Choroid plexus epithelial cell (primary cell): ENCODE measurements around the gene EPB41L2.

ENCODE experiments used
- DNase-seq: peaks from one replicate; pipeline ENCODE4 v3.0.0-alpha.2; 2010; ENCODE audit warnings: low read depth
- H3K4me3 ChIP-seq: 2 replicates; pipeline ENCODE4 v1.5.1; 2011; ENCODE audit warnings: low read depth, mild to moderate bottlenecking, control low read depth, low read length, moderate library complexity
- TF ChIP-seq, protein P1 (sequence below): conservative IDR thresholded peaks from 2 replicates; pipeline ENCODE4 v1.5.1; 2011; ENCODE audit warnings: low read depth, mild to moderate bottlenecking, control low read depth, inconsistent platforms, low read length, moderate library complexity

The EPB41L2 gene

DNA sequence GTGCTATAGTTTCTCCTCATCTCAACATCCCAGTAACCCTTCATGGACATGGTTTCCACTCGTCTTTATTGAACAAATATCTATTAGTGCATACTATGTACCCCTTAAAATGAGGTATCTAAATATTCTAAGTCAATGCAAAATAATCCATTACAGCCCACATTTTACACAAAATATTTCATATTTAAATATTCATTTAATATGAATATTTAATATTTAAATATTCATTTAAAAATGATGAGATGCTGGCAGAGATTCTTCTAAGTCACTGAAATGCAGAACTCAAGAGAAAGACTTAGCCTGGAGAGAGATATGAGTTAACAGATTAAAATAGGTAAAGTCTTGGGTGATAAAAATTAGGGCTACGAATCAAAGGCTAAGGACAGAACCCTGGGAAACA lies 17.9 kb downstream of the EPB41L2 start:
- H3K4me3 ChIP-seq, result no peak overlapping the region
- no peak for DNase-seq
- TF ChIP-seq, protein P1, sequence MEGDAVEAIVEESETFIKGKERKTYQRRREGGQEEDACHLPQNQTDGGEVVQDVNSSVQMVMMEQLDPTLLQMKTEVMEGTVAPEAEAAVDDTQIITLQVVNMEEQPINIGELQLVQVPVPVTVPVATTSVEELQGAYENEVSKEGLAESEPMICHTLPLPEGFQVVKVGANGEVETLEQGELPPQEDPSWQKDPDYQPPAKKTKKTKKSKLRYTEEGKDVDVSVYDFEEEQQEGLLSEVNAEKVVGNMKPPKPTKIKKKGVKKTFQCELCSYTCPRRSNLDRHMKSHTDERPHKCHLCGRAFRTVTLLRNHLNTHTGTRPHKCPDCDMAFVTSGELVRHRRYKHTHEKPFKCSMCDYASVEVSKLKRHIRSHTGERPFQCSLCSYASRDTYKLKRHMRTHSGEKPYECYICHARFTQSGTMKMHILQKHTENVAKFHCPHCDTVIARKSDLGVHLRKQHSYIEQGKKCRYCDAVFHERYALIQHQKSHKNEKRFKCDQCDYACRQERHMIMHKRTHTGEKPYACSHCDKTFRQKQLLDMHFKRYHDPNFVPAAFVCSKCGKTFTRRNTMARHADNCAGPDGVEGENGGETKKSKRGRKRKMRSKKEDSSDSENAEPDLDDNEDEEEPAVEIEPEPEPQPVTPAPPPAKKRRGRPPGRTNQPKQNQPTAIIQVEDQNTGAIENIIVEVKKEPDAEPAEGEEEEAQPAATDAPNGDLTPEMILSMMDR, result no peak

GRCh38 chr6:131043902-131044447 lies 19.1 kb downstream of the EPB41L2 start:
- TF ChIP-seq, protein P1, result no peak
- no peak for DNase-seq
- no peak overlapping the region for H3K4me3 ChIP-seq

DNA sequence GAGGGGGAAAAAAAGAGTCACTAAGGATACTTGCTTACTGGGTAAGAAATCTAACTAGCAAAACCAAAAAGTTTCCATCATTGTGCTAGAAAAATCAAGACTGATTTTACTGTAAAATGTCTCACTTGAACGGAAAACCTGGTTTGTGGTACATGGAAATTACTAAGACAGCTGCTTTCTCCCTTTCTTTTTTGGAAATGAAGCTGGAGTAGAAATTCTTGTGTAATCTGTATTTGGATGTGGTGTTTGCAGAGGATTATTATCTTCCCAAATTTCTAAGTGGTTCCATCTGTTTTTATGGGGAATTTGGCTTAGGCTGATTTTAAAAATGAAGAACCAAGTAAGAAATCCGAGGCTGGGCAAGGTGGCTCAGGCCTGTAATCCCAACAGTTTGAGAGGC lies 20.4 kb downstream of the EPB41L2 start:
- DNase-seq, result no peak
- TF ChIP-seq, protein P1, result no peak
- no peak overlapping the region for H3K4me3 ChIP-seq

DNA sequence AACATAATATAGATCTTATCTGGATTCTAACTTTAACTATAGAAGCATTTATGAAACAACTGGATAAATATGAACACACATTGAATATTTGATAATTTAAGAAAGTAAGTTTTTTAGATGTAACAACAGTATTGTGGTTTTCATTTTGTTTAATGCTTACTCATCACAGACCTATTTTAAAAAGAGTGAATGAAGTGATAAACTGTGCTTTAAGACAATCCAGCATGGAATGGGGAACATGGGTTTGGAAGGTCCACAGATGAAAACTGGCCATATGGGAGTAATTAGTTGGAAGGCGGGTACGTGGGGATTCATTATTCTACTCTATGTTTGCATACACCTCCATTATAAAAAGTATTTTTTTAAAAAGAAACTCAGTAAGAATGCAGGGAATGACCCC lies 21.2 kb downstream of the EPB41L2 start:
- DNase-seq, result no peak
- no peak overlapping the region for H3K4me3 ChIP-seq
- TF ChIP-seq, protein P1, result no peak

GRCh38 chr6:131040866-131041265 lies 22.2 kb downstream of the EPB41L2 start:
- H3K4me3 ChIP-seq, result no peak overlapping the region
- TF ChIP-seq, protein P1, result no peak
- no peak for DNase-seq

GRCh38 chr6:131039345-131039680 lies 23.7 kb downstream of the EPB41L2 start:
- DNase-seq, result no peak
- TF ChIP-seq, protein P1, result no peak
- H3K4me3 ChIP-seq, result no peak overlapping the region

DNA sequence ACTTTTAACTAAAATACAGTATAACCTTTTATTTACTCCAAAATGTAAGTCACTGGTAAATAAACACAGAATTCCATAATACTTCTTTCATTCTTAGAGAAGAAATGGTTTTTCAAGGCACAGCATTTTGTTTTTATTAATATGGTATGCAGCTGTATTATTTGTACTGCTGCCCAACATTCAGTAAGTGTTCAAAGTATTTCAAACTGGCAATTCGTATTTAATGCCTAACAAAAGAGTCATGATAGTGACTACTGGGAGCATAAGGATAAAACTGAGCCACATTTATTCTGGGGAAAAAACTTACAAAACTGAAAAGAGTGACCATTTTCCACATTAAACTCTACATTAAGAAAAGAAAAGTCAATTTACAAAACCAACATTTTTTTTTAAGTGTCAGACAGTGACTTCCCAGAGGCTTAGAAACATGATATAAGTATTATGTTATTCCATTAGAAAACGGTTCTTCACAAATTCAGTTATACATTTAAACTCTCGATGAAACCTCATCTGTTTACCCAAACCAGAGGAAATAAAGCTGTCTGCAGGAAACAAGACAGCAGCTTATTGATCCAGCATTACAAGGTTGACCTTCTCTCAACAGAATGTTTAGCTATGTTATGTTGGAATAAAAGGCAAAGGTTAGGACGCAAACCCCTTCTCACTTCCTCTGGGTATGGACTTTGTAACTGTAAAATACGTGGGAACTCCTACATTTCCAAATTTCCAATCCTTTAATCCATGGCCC lies 24.3 kb downstream of the EPB41L2 start:
- peak; percentile 58 for DNase-seq
- no peak overlapping the region for H3K4me3 ChIP-seq
- TF ChIP-seq, protein P1, result no peak
